Measurements from ENCODE around the gene IGSF1.

GRCh38 chrX:131330735-131331134, 41.6 kb upstream of the IGSF1 start:
- TF ChIP-seq, protein P1, sequence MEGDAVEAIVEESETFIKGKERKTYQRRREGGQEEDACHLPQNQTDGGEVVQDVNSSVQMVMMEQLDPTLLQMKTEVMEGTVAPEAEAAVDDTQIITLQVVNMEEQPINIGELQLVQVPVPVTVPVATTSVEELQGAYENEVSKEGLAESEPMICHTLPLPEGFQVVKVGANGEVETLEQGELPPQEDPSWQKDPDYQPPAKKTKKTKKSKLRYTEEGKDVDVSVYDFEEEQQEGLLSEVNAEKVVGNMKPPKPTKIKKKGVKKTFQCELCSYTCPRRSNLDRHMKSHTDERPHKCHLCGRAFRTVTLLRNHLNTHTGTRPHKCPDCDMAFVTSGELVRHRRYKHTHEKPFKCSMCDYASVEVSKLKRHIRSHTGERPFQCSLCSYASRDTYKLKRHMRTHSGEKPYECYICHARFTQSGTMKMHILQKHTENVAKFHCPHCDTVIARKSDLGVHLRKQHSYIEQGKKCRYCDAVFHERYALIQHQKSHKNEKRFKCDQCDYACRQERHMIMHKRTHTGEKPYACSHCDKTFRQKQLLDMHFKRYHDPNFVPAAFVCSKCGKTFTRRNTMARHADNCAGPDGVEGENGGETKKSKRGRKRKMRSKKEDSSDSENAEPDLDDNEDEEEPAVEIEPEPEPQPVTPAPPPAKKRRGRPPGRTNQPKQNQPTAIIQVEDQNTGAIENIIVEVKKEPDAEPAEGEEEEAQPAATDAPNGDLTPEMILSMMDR (conservative IDR thresholded peaks at IDR 0.05; ENCODE audit: low read depth, low read length) = no peak
- no peak for TF ChIP-seq EZH2phosphoT487 (IDR thresholded peaks at IDR 0.05; ENCODE audit: borderline replicate concordance, low read length)
- TF ChIP-seq EZH2 (IDR thresholded peaks at IDR 0.05; ENCODE audit: low read length, unreplicated experiment) = no peak
